GM10847 (cell line): ENCODE data around the gene UBE2M.

Experiments
- POLR2A ChIP-seq: IDR thresholded peaks from 2 replicates; pipeline ENCODE4 v1.6.1; 2011; ENCODE audit not compliant: insufficient read length; ENCODE audit errors: extremely low read depth

Gene UBE2M

DNA sequence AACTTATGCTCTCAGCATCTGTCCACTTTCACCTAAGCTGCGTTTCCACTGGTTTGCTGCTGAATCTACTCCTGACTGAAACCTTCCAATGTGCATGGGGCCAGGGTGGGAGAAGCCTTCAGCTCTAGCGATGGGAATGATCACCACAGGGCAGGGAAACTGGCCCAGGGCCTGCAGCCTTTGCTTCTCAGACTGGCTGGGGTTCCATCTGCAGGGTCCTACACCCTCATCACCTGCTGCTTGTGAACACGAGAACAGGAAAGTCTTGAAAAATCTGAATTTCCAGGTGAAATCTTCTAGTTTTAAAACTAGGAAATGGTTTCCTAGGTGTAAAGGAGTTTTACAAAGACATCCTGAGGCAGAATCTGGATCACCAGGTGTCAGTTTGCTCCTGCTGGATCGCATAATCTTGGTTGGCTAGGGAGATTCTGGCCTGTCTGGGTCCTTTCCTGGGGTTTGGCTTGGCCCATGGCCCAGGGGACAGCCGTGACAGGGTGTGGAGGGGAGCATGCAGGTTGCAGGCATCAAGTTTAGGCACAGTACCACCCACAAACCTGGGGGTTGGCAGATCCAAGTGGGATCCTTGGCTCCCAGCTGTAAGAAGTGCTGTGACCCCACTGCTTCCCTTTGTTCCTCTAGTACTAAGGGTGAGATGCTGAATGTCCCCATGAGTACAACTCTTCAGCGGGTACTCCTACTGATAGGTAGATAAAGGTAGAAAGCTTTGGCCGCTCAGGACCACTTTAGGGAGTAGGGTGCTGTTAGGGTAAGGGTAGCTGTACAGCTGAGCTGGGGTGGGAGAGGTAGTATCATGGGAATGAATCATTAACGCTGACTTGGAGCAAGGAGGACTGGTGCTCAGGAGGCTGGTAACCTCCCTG lies 1.8 kb upstream of the UBE2M start:
- TF ChIP-seq POLR2A: no peak

DNA sequence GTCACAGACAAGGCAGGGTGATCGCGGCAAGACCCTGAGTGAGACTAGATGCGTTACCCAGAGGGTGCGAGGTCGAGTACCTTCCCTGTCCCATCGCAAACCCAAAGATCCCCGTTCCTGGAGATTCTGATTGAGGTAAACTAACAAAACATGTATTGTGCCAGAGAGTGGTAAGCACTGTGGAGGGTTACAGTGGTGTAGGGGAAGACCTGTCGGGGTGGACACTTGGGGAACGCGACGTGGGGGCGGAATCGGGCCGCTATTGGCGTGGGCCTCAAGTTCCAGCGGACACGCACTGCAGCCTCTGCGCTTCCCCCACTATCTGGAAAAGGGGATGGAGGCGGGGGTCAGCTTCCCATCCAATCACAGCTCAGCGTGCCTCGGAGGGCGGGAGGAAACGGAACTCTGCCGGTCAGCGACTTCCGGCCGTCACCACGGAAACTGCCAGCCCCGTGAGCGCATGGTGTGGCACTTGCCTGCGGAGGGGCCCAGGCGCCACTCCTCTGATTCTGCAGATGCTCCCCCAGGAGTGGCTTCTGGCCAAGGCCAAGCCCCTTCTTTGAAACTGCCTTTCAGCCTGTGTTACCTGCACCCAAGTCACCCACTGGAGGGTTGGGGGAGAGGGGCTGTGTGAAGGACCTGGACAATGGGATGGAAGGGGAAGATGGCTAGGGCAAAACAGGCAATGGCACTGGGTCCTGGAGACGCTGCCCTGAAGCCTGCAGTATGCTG lies 1.0 kb upstream of the UBE2M start:
- peak; percentile 61 for TF ChIP-seq POLR2A

- peak; percentile 60 for TF ChIP-seq POLR2A
These were observed 338 bp upstream of the UBE2M start for GRCh38 chr19:58558623-58559274.

DNA sequence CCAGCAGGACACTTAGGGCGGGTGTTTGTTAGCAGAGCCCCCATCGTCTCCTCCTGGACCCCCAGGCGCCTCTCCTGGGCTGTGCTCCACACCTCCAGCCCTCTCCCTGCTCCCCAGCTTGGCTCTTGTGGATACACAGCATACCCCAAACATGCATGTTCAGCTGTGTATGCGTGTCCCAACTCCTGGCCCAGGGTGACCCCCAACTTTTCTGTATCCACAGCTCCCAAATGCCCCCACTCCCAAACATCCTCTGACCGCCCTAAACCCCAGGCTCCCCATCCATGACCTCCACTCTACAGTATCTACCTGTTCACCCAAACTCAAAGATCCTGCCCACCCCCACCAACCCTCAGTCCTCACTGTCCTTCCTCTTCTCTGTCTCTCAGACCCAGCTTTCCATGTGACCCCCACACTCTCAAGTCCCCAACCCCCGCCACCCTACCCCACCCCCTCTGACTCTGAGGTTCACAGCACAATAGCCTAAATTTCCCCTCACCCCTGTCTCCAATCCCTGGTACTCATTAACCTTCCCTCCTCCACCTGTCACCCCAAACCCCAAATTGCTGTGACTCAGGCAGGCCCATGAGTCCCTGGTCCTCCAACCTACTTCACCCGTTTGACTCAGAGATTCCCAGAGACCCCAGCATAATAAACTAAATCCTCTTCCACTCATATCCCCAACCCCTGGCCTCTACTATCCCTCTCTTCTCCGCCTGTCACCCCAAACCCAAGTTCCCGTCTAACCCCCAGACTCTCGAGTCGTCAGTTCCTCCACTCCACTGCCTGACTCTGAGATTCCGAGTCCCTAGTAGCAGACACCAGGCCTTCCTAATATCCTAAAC lies 968 bp downstream of the UBE2M start:
- TF ChIP-seq POLR2A: no peak

- no peak for TF ChIP-seq POLR2A
These were observed 1.7 kb downstream of the UBE2M start for GRCh38 chr19:58556622-58557220.

DNA sequence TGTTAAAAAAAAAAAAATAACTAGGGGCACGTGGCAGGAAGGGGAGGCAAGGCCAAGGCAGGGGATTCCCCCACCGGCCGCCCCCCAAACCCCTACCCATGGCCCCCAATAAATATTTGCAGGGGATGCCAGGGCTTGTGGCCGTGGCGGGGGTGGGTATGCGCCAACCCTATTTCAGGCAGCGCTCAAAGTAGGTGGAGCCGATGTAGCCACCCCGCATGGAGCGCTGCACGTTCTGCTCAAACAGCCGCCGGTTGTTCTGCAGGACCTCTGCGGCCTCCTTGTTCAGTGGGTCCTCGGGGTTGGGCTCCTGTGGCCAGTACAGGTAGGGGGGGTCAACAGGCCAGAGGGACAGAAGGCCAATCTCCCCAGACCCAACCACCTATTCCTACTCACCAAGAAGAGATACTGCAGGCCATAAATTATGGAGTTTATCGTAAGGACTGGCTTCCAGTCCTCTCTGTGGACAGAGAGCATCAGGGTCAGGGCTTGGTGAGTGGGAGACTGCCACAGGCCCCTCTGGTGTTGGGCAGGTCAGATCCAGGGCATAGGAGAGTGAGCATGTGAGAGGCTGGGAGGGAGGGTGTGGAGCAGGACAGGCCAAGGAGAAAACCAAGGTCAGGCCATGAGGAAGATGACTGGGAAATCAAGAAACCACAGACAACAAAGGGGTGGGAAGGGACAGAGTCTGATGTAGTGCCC lies 2.3 kb downstream of the UBE2M start:
- TF ChIP-seq POLR2A: no peak

DNA sequence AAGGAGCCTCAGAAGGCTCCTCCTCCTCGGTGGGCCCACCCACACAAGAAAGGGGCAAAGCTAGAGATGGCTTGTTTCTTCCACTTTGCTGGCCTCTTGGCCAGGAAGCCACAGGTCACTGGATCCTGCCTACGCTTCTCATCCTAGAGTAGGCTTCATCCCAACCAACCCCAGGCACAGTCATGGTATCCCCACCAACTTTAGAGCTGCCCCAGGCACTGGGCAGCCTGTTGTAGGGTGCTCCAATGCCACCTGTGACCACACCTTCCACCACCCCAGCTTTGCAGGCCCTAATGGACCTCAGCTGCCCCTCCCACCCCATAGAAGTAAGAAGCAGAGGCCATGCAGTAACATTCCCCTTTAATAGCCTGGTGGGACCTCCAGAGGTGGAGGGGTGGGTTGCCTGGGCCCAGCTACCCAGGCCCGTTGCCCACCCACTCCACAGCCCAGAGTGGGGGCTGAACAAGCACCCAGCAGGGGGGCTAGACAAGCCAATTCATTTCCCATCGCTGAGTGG lies 3.0 kb downstream of the UBE2M start:
- TF ChIP-seq POLR2A: no peak

DNA sequence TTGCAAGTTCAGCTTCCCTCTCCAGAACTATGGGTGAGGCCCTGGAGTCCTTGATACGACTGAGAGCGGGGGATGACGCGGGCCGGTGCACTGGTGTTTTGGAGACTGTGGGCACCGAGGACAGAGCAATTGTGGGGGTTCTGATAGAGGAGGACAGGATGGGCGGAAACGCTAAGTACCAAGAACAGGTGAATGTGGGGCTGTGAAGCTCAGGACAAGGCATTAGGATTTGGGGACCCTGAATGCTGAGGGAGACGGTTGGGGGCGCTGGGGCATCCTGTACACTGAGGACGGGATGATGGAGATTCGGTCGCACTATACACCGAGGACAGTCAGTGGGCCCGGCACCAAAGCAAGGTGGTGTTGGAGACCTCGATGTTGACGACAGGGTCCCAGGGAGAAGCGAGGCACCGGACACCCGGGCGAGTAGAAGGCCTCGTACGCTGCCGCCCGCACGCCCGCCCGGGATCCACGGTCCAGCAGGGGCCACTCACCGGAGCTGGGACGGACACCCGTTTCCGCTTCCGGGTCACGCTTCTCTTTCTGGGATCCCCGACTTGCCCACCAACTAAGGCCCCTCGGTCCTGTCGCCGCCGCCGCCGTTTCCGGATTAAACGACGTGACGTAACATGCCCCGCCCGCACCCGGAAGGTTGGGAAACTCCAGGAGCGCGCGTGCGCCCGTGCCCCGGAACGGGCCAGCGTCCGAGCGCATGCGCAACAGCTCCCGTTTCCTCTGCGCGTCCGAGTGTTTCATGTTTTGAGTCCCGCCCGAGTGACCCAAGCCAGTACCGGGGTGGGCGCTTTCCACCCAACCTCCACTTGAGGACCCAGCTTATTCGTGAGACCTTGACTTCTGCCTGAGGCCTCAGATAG lies 3.7 kb downstream of the UBE2M start, which contains the start of gene CHMP2A:
TSS of gene CHMP2A (minus strand) at position 612 of the 875 bp plus-strand sequence. CDS start 893 bp downstream, outside the sequence.
- TF ChIP-seq POLR2A: peak; percentile 85

- no peak for TF ChIP-seq POLR2A
These were observed 4.5 kb downstream of the UBE2M start for GRCh38 chr19:58553799-58554493.

GRCh38 chr19:58552655-58553054 lies 5.8 kb downstream of the UBE2M start:
- no peak for TF ChIP-seq POLR2A

- no peak for TF ChIP-seq POLR2A
These were observed 6.6 kb downstream of the UBE2M start for GRCh38 chr19:58551577-58552471.

- TF ChIP-seq POLR2A: no peak
These were observed 7.3 kb downstream of the UBE2M start for GRCh38 chr19:58551123-58551497.
